Measurements from ENCODE around the gene LIN52. TPM values are rescaled to one million over a fixed set of nuclear protein-coding genes. Genes with fewer than 3 reads are reported as not detected.

LIN52 gene
- total RNA-seq, 1 experiment from 2014 or later = 16.9 TPM

DNA sequence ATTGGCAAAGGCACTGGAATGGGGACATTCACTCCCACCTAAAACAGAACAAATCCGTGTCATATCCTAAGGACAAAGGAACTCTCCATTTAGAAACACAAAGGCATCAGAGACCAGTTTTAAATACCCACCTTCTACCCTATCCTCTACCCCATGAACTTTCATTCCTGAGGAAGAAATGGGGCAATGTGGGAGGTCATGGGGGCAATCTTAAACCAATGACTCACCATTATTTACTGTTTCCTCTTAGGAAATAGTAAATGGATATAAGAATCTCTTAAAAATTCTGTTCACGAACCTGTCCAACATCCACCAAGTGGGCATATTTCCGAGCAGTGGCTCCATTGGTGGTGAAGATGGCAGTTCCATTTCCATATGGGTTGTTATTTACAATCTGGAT is 19.9 kb upstream of the LIN52 start:
- Histone ChIP-seq H3K4me3 (ENCODE audit: low read depth, low read length, poor library complexity, severe bottlenecking) (no peak overlapping the region), H3K27me3 (replicated peaks; ENCODE audit: insufficient read depth, low read depth, low read length, poor library complexity) (no peaks in the 10 kb centered on the region), H3K9me3 (ENCODE audit: low read depth, low read length, poor library complexity, severe bottlenecking) (no peaks in the 10 kb centered on the region), H3K36me3 (ENCODE audit: insufficient read depth, low read length, poor library complexity, severe bottlenecking) (peaks cover 6% of the 10 kb centered on the region), H3K27ac (ENCODE audit: low read depth, low read length, poor library complexity, severe bottlenecking) (no peak overlapping the region), H3K4me1 (ENCODE audit: insufficient read depth, low read length, poor library complexity, severe bottlenecking) (no peaks in the 10 kb centered on the region)
- DNase-seq (ENCODE audit: low spot score) = no peak
- POLR2A ChIA-PET (ENCODE audit: low non-redundant PET) = no interaction called here
- TF ChIP-seq, protein P1, sequence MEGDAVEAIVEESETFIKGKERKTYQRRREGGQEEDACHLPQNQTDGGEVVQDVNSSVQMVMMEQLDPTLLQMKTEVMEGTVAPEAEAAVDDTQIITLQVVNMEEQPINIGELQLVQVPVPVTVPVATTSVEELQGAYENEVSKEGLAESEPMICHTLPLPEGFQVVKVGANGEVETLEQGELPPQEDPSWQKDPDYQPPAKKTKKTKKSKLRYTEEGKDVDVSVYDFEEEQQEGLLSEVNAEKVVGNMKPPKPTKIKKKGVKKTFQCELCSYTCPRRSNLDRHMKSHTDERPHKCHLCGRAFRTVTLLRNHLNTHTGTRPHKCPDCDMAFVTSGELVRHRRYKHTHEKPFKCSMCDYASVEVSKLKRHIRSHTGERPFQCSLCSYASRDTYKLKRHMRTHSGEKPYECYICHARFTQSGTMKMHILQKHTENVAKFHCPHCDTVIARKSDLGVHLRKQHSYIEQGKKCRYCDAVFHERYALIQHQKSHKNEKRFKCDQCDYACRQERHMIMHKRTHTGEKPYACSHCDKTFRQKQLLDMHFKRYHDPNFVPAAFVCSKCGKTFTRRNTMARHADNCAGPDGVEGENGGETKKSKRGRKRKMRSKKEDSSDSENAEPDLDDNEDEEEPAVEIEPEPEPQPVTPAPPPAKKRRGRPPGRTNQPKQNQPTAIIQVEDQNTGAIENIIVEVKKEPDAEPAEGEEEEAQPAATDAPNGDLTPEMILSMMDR (conservative IDR thresholded peaks at IDR 0.05; ENCODE audit: low read depth, low read length) = no peak
- TF ChIP-seq EZH2 (IDR thresholded peaks at IDR 0.05; ENCODE audit: borderline replicate concordance, low read depth, low read length, poor library complexity, severe bottlenecking) = no peak
- no TSS peak for BruUV-seq (replicated peaks)
- intact Hi-C loops (cut with micrococcal nuclease; ENCODE audit: unreplicated experiment) = no loop called here
- CTCF ChIA-PET = no interaction called here

- no peaks in the 10 kb centered on the region for H3K36me3 ChIP-seq (ENCODE audit: insufficient read depth, low read length, poor library complexity, severe bottlenecking)
- no peaks in the 10 kb centered on the region for H3K4me1 ChIP-seq (ENCODE audit: insufficient read depth, low read length, poor library complexity, severe bottlenecking)
- no TSS peak for BruUV-seq (replicated peaks)
- CTCF ChIA-PET = no interaction called here
- POLR2A ChIA-PET (ENCODE audit: low non-redundant PET) = no interaction called here
- H3K4me3 ChIP-seq (ENCODE audit: low read depth, low read length, poor library complexity, severe bottlenecking) = no peak overlapping the region
- intact Hi-C loops (cut with micrococcal nuclease; ENCODE audit: unreplicated experiment) = no loop called here
- H3K27me3 ChIP-seq (replicated peaks; ENCODE audit: insufficient read depth, low read depth, low read length, poor library complexity) = no peaks in the 10 kb centered on the region
- TF ChIP-seq, protein P1 (conservative IDR thresholded peaks at IDR 0.05; ENCODE audit: low read depth, low read length) = no peak
- TF ChIP-seq EZH2 (IDR thresholded peaks at IDR 0.05; ENCODE audit: borderline replicate concordance, low read depth, low read length, poor library complexity, severe bottlenecking) = no peak
- no peak overlapping the region for H3K27ac ChIP-seq (ENCODE audit: low read depth, low read length, poor library complexity, severe bottlenecking)
- DNase-seq (ENCODE audit: low spot score) = no peak
- H3K9me3 ChIP-seq (ENCODE audit: low read depth, low read length, poor library complexity, severe bottlenecking) = no peaks in the 10 kb centered on the region
Observed at GRCh38 chr14:74065746-74066575, 18.8 kb upstream of the LIN52 start.

DNA sequence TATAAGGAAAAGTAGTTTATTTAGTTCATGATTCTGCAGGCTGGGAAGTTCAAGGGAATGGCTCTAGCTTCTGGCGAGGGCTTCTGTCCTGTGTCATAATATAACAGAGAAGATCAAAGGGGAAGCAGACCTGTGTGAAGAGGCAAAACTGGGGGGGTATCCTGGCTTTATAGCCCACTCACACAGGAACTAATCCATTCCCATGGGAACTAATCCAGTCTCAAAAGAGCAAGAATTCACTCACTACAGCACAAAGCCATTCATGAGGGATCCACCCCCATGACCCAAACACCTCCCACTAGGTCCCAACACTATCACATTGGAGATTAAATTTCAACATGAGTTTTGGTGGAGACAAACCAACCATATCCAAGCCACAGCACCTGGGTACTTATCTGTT is 7.4 kb upstream of the LIN52 start:
- BruUV-seq (replicated peaks) = no TSS peak
- H3K27me3 ChIP-seq (replicated peaks; ENCODE audit: insufficient read depth, low read depth, low read length, poor library complexity) = no peaks in the 10 kb centered on the region
- no peak for DNase-seq (ENCODE audit: low spot score)
- no peak overlapping the region for H3K4me3 ChIP-seq (ENCODE audit: low read depth, low read length, poor library complexity, severe bottlenecking)
- no peaks in the 10 kb centered on the region for H3K9me3 ChIP-seq (ENCODE audit: low read depth, low read length, poor library complexity, severe bottlenecking)
- ChIA-PET CTCF (interaction anchor here (0.6 kb wide), 1 partner anchor 430 kb away, joined by 3 read pairs; no protein-coding TSS in a partner anchor), POLR2A (ENCODE audit: low non-redundant PET) (no interaction called here)
- H3K4me1 ChIP-seq (ENCODE audit: insufficient read depth, low read length, poor library complexity, severe bottlenecking) = no peaks in the 10 kb centered on the region
- TF ChIP-seq, protein P1 (conservative IDR thresholded peaks at IDR 0.05; ENCODE audit: low read depth, low read length) = no peak
- TF ChIP-seq EZH2 (IDR thresholded peaks at IDR 0.05; ENCODE audit: borderline replicate concordance, low read depth, low read length, poor library complexity, severe bottlenecking) = no peak
- H3K27ac ChIP-seq (ENCODE audit: low read depth, low read length, poor library complexity, severe bottlenecking) = no peak overlapping the region
- intact Hi-C loops (cut with micrococcal nuclease; ENCODE audit: unreplicated experiment) = no loop called here
- H3K36me3 ChIP-seq (ENCODE audit: insufficient read depth, low read length, poor library complexity, severe bottlenecking) = no peaks in the 10 kb centered on the region

Data from A673 (cell line).